ENCODE measurements around the gene ACTL8. TPM values are rescaled to one million over a fixed set of nuclear protein-coding genes. Genes with fewer than 3 reads are reported as not detected.

Gene ACTL8
- total and polyA plus RNA-seq, 2 of the 4 experiments (the other 2 are of a cell fraction) = under 0.01 to 0.07 TPM

- Histone ChIP-seq H2AK9ac (replicated peaks; ENCODE audit: low read depth, low read length, poor library complexity) (peak overlapping the region; percentile 37), H2BK120ac (ENCODE audit: low read depth, low read length) (peak overlapping the region; percentile 100), H3K27me3 (ENCODE audit: control insufficient read depth, insufficient read depth, low read length) (no peaks in the 10 kb centered on the region), H3K4me1 (ENCODE audit: control insufficient read depth, insufficient read depth, low read length) (peaks cover 39% of the 10 kb centered on the region), H3K18ac (ENCODE audit: low read depth, low read length) (peak overlapping the region; percentile 91), H4K91ac (ENCODE audit: insufficient read depth, low read depth, low read length) (peak overlapping the region; percentile 100), H3K4ac (ENCODE audit: low read depth, low read length) (peak overlapping the region; percentile 99), H3K4me2 (ENCODE audit: low read depth, low read length) (no peak overlapping the region), H3K23ac (ENCODE audit: low read depth, low read length) (peak overlapping the region; percentile 94), H4K5ac (ENCODE audit: low read depth, low read length) (peak overlapping the region; percentile 84), H4K8ac (ENCODE audit: low read depth in 2 of 2, low read length in 2 of 2) (peak overlapping the region; percentile 93 to 98), H3K79me1 (ENCODE audit: low read depth in 1 of 2, low read length in 2 of 2) (no peaks in the 10 kb centered on the region), H2BK20ac (ENCODE audit: low read depth, low read length) (peak overlapping the region; percentile 100), H3K36me3 (ENCODE audit: control insufficient read depth, insufficient read depth, low read length) (no peaks in the 10 kb centered on the region), H2AK5ac (ENCODE audit: low read depth, low read length) (peak overlapping the region; percentile 80), H3K14ac (replicated peaks; ENCODE audit: low read depth, low read length) (peak overlapping the region; percentile 97), H3K56ac (ENCODE audit: extremely low read depth, insufficient read depth, low read length) (peak overlapping the region; percentile 58; the same call in 1 of the 2 replicates), H2BK5ac (ENCODE audit: low read depth, low read length, poor library complexity, severe bottlenecking) (peak overlapping the region; percentile 99), H2BK15ac (ENCODE audit: low read depth, low read length) (peak overlapping the region; percentile 94; the same call in 2 of the 3 replicates), H3K9ac (ENCODE audit: low read depth, low read length) (0 out of 2 replicates have a peak overlapping the region, but pooled peaks have one; percentile 11), H4K20me1 (ENCODE audit: insufficient read depth, low read length) (no peaks in the 10 kb centered on the region), H3K4me3 (ENCODE audit: insufficient read depth, low read depth, low read length) (no peak overlapping the region), H3K9me1 (ENCODE audit: insufficient read depth, low read length) (peaks cover 25% of the 10 kb centered on the region), H2AFZ (replicated peaks; ENCODE audit: low read length, poor library complexity) (peak overlapping the region; percentile 79), H3K27ac (ENCODE audit: insufficient read depth, low read length) (peak overlapping the region; percentile 77), H3K9me3 (ENCODE audit: control insufficient read depth, insufficient read depth, low read length) (no peaks in the 10 kb centered on the region)
- BruUV-seq (replicated peaks) = no TSS peak
- dilution Hi-C loops (cut with HindIII; ENCODE audit: low sequenced_read_pairs, unreplicated experiment) (no loop called here), in situ Hi-C loops (cut with MboI; ENCODE audit: low sequenced_read_pairs) (no loop called here), intact Hi-C loops (cut with micrococcal nuclease) (loop anchor here (2.0 kb wide), 1 partner anchor 107 kb away; no protein-coding TSS in a partner anchor)
- DNase-seq (peak; percentile 63), ATAC-seq (ENCODE audit: low read depth) (peak; percentile 3; the same call in 1 of the 2 replicates)
- no CpG with 5 or more reads among the region's 4 CpGs for WGBS, 2 experiments (ENCODE audit: extremely low coverage in 2 of 2, insufficient read length in 1 of 2)
- ChIA-PET CTCF (interaction anchor here (0.8 kb wide), 1 partner anchor 19 kb away, joined by 3 read pairs; no protein-coding TSS in a partner anchor), POLR2A (ENCODE audit: unreplicated experiment) (interaction anchor here (1.0 kb wide), 1 partner anchor 9 kb away, joined by 3 read pairs; no protein-coding TSS in a partner anchor)
- no peak for TF ChIP-seq FOS (IDR thresholded peaks at IDR 0.05; ENCODE audit: low read depth, low read length)
- peak; percentile 68 for TF ChIP-seq USF2 (IDR thresholded peaks at IDR 0.05; ENCODE audit: low read depth, low read length)
- TF ChIP-seq NFE2L2 (IDR thresholded peaks at IDR 0.05; ENCODE audit: low read depth, low read length) = no peak
- TF ChIP-seq SMC3 (IDR thresholded peaks at IDR 0.05; ENCODE audit: low read depth, low read length) = no peak
- TF ChIP-seq CHD1 (IDR thresholded peaks at IDR 0.05; ENCODE audit: low read depth, low read length) = no peak
- TF ChIP-seq MAZ (IDR thresholded peaks at IDR 0.05; ENCODE audit: borderline replicate concordance, low read depth, low read length) = no peak
- no peak for TF ChIP-seq BHLHE40 (IDR thresholded peaks at IDR 0.05; ENCODE audit: low read depth, low read length)
Observed at GRCh38 chr1:17875882-17876280, 120.7 kb downstream of the ACTL8 start.

Other genes with a start within 250 kb of the ACTL8 start
- gene ARHGEF10L, start 215.6 kb upstream of the ACTL8 start, total RNA-seq (2012; rRNA removed) = 4.8 and 5.0 TPM in 2 replicates
- 12.4 and 14.5 TPM in 2 replicates for gene ARHGEF10L, start 215.6 kb upstream of the ACTL8 start, polyA plus RNA-seq (2012; rRNA removed)

Data from IMR-90 (cell line).